HEK293 (cell line): Measurements from ENCODE around the gene XPO5.

ENCODE experiments used
- CTCF ChIA-PET: fragments of 350-600 bp; formaldehyde crosslinking; extraction: SDS; loops from one replicate; lab custom pipeline; 2021; ENCODE audit warnings: antibody characterized with exemption; lab: Yijun Ruan, JAX
- POLR2A ChIA-PET: fragments of 300-600 bp; formaldehyde crosslinking; extraction: SDS; loops from one replicate; lab custom pipeline; 2020; ENCODE audit warnings: antibody characterized with exemption, inconsistent platforms; lab: Yijun Ruan, JAX
- H3K27ac ChIP-seq: fragments of 200-500 bp; sonication (Bioruptor generic); 2 replicates; pipeline ENCODE4 v1.5.1; 2014; ENCODE audit warnings: low read depth, low read length, control low read depth, inconsistent platforms; ENCODE audit errors: extremely low read depth
- H3K36me3 ChIP-seq, 2 experiments: fragments of 200-500 bp in 1 of 2; sonication (Bioruptor generic) in 1 of 2; 1 replicate in 1 of 2; 2 replicates in 1 of 2; pipeline ENCODE4 v1.5.1; 2014 to 2017; ENCODE audit warnings: inconsistent platforms in 2 of 2, low read length in 2 of 2; ENCODE audit not compliant: control insufficient read depth in 2 of 2, insufficient read depth in 1 of 2
- H3K4me1 ChIP-seq: fragments of 200-500 bp; sonication (Bioruptor generic); 2 replicates; pipeline ENCODE4 v1.5.1; 2014; ENCODE audit warnings: mild to moderate bottlenecking, low read length, inconsistent platforms; ENCODE audit not compliant: control insufficient read depth, insufficient read depth
- H3K4me3 ChIP-seq: 2 replicates; pipeline ENCODE4 v1.5.1; 2011; ENCODE audit warnings: low read depth, mild to moderate bottlenecking, control low read depth, low read length, moderate library complexity
- H3K9me3 ChIP-seq: fragments of 200-500 bp; sonication (Bioruptor generic); 2 replicates; pipeline ENCODE4 v1.5.1; 2014; ENCODE audit warnings: low read depth, low read length, inconsistent platforms; ENCODE audit not compliant: control insufficient read depth, insufficient read depth
- KLF10 ChIP-seq: fragments of 450-650 bp; IDR thresholded peaks from 2 replicates; pipeline ENCODE4 v1.5.1; 2018; ENCODE audit warnings: missing biosample characterization, mild to moderate bottlenecking, missing genetic modification characterization
- MYNN ChIP-seq: fragments of 450-650 bp; formaldehyde crosslinking; IDR thresholded peaks from 2 replicates; pipeline ENCODE4 v1.5.1; 2016; ENCODE audit warnings: missing biosample characterization, missing genetic modification characterization, borderline replicate concordance
- ZNF112 ChIP-seq: fragments of 450-650 bp; formaldehyde crosslinking; IDR thresholded peaks from 2 replicates; pipeline ENCODE4 v1.5.0; 2017; ENCODE audit warnings: missing biosample characterization, missing genetic modification characterization
- ZNF335 ChIP-seq: fragments of 450-650 bp; formaldehyde crosslinking; conservative IDR thresholded peaks from 2 replicates; pipeline ENCODE4 v1.5.1; 2016; ENCODE audit warnings: missing biosample characterization, missing genetic modification characterization
- ZNF514 ChIP-seq: fragments of 450-650 bp; formaldehyde crosslinking; IDR thresholded peaks from 2 replicates; pipeline ENCODE4 v1.5.1; 2016; ENCODE audit warnings: missing biosample characterization, missing genetic modification characterization
- ZNF558 ChIP-seq: fragments of 450-650 bp; formaldehyde crosslinking; IDR thresholded peaks from 2 replicates; pipeline ENCODE4 v1.5.1; 2016; ENCODE audit warnings: missing biosample characterization, missing genetic modification characterization
- ZNF777 ChIP-seq: fragments of 450-650 bp; formaldehyde crosslinking; IDR thresholded peaks from 2 replicates; pipeline ENCODE4 v1.5.1; 2017; ENCODE audit warnings: missing biosample characterization, missing genetic modification characterization, borderline replicate concordance
- ZNF792 ChIP-seq: fragments of 450-650 bp; formaldehyde crosslinking; IDR thresholded peaks from 2 replicates; pipeline ENCODE4 v1.5.1; 2016; ENCODE audit warnings: missing biosample characterization, missing genetic modification characterization
- TF ChIP-seq, protein P1 (sequence below): fragments of 450-650 bp; formaldehyde crosslinking; IDR thresholded peaks from 2 replicates; pipeline ENCODE4 v1.5.1; 2016; ENCODE audit warnings: missing biosample characterization, missing genetic modification characterization
- TF ChIP-seq, protein P2 (sequence below): fragments of 450-650 bp; formaldehyde crosslinking; conservative IDR thresholded peaks from 2 replicates; pipeline ENCODE4 v1.5.1; 2016; ENCODE audit warnings: low read depth, missing biosample characterization, missing genetic modification characterization
- TF ChIP-seq, protein P3 (sequence below): fragments of 450-650 bp; formaldehyde crosslinking; IDR thresholded peaks from 2 replicates; pipeline ENCODE4 v1.5.1; 2016; ENCODE audit warnings: missing biosample characterization, missing genetic modification characterization
- TF ChIP-seq, protein P4 (sequence below): fragments of 450-650 bp; formaldehyde crosslinking; IDR thresholded peaks from 2 replicates; pipeline ENCODE4 v1.5.1; 2016; ENCODE audit warnings: missing biosample characterization, missing genetic modification characterization

The XPO5 gene

DNA sequence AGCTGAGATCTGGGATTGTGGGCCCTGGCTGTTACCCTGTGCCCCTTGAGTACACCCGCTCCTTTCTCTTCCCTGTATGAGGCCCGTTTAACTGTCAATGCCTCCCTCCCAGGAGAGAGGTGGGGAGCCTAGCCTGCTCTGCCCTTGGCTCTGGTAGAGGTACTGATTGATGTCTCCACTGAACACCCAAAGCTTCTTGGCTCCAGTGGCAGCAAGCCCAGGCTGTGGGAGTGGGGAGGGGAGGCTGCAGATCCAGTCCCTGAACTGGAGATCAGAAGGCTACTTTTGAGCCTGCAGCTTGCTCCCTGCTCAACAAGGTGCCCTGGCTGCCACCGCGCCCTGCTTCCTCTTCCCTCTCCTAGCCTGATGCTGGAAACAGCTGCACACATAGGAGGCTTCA, 73.2 kb downstream of the XPO5 start:
- ChIA-PET CTCF (interaction anchor here (1.0 to 1.5 kb wide), 3 partner anchors 9 to 49 kb away, joined by 3 to 7 read pairs (median 5); no protein-coding TSS in a partner anchor), POLR2A (no interaction called here)
- no peaks in the 10 kb centered on the region for H3K9me3 ChIP-seq
- no peak for TF ChIP-seq ZNF112 (tag by site-specific recombination)
- no peaks in the 10 kb centered on the region for H3K4me1 ChIP-seq
- no peak overlapping the region for H3K27ac ChIP-seq
- H3K4me3 ChIP-seq, result no peak overlapping the region
- H3K36me3 ChIP-seq, result peaks cover 13 to 82% of the 10 kb centered on the region in 2 experiments; a peak in 2 of 3 replicates

DNA sequence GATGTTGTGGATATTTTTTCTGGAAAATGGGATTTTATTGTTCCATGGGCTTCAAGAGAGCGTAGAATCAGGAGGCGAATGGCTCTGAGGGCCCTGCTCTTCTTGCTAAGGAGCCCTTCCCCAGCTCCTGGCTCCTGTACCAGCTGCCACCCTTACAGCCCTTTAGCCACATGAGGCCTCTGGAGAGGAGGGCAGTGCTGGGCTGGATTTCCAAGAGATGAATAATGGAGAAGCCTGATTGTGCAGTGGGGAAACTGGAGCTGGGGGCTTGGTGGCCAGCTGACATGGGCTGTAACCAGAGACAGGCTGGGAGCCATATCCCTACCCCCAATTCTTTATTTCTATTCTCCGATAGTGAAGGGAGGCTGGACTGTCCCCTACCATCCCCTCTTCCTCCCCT, 74.9 kb downstream of the XPO5 start:
- Histone ChIP-seq H3K9me3 (no peaks in the 10 kb centered on the region), H3K36me3 (peaks cover 13 to 88% of the 10 kb centered on the region in 2 experiments; a peak in 2 of 3 replicates), H3K4me1 (peaks cover 3% of the 10 kb centered on the region), H3K4me3 (no peak overlapping the region), H3K27ac (no peak overlapping the region)
- CTCF ChIA-PET, result interaction anchor here (0.7 to 1.4 kb wide), 5 partner anchors 9 to 646 kb away, joined by 3 to 5 read pairs (median 4); no protein-coding TSS in a partner anchor
- POLR2A ChIA-PET, result interaction anchor here (0.7 to 1.1 kb wide), 3 partner anchors 10 to 108 kb away, joined by 3 to 6 read pairs (median 6); partner anchors contain the start of genes LRRC73, POLR1C and YIPF3
- no peak for TF ChIP-seq ZNF335 (tag by site-specific recombination)
- TF ChIP-seq, protein P1, sequence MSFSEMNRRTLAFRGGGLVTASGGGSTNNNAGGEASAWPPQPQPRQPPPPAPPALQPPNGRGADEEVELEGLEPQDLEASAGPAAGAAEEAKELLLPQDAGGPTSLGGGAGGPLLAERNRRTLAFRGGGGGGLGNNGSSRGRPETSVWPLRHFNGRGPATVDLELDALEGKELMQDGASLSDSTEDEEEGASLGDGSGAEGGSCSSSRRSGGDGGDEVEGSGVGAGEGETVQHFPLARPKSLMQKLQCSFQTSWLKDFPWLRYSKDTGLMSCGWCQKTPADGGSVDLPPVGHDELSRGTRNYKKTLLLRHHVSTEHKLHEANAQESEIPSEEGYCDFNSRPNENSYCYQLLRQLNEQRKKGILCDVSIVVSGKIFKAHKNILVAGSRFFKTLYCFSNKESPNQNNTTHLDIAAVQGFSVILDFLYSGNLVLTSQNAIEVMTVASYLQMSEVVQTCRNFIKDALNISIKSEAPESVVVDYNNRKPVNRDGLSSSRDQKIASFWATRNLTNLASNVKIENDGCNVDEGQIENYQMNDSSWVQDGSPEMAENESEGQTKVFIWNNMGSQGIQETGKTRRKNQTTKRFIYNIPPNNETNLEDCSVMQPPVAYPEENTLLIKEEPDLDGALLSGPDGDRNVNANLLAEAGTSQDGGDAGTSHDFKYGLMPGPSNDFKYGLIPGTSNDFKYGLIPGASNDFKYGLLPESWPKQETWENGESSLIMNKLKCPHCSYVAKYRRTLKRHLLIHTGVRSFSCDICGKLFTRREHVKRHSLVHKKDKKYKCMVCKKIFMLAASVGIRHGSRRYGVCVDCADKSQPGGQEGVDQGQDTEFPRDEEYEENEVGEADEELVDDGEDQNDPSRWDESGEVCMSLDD (tag by site-specific recombination), result no peak
- TF ChIP-seq ZNF514 (tag by site-specific recombination), result no peak
- TF ChIP-seq ZNF792 (tag by site-specific recombination), result no peak
- TF ChIP-seq, protein P2, sequence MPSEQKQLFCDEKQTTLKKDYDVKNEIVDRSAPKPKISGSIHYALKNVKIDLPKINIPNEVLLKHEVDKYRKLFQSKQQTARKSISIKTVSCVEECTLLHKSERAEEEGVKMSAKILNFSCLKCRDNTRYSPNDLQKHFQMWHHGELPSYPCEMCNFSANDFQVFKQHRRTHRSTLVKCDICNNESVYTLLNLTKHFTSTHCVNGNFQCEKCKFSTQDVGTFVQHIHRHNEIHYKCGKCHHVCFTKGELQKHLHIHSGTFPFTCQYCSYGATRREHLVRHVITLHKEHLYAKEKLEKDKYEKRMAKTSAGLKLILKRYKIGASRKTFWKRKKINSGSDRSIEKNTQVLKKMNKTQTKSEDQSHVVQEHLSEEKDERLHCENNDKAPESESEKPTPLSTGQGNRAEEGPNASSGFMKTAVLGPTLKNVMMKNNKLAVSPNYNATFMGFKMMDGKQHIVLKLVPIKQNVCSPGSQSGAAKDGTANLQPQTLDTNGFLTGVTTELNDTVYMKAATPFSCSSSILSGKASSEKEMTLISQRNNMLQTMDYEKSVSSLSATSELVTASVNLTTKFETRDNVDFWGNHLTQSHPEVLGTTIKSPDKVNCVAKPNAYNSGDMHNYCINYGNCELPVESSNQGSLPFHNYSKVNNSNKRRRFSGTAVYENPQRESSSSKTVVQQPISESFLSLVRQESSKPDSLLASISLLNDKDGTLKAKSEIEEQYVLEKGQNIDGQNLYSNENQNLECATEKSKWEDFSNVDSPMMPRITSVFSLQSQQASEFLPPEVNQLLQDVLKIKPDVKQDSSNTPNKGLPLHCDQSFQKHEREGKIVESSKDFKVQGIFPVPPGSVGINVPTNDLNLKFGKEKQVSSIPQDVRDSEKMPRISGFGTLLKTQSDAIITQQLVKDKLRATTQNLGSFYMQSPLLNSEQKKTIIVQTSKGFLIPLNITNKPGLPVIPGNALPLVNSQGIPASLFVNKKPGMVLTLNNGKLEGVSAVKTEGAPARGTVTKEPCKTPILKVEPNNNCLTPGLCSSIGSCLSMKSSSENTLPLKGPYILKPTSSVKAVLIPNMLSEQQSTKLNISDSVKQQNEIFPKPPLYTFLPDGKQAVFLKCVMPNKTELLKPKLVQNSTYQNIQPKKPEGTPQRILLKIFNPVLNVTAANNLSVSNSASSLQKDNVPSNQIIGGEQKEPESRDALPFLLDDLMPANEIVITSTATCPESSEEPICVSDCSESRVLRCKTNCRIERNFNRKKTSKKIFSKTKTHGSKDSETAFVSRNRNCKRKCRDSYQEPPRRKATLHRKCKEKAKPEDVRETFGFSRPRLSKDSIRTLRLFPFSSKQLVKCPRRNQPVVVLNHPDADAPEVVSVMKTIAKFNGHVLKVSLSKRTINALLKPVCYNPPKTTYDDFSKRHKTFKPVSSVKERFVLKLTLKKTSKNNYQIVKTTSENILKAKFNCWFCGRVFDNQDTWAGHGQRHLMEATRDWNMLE (tag by site-specific recombination), result no peak
- TF ChIP-seq ZNF558, result no peak
- TF ChIP-seq, protein P3, sequence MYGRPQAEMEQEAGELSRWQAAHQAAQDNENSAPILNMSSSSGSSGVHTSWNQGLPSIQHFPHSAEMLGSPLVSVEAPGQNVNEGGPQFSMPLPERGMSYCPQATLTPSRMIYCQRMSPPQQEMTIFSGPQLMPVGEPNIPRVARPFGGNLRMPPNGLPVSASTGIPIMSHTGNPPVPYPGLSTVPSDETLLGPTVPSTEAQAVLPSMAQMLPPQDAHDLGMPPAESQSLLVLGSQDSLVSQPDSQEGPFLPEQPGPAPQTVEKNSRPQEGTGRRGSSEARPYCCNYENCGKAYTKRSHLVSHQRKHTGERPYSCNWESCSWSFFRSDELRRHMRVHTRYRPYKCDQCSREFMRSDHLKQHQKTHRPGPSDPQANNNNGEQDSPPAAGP (tag by site-specific recombination), result no peak
- TF ChIP-seq KLF10 (tag by site-specific recombination), result no peak
- TF ChIP-seq MYNN (tag by site-specific recombination), result no peak
- TF ChIP-seq, protein P4, sequence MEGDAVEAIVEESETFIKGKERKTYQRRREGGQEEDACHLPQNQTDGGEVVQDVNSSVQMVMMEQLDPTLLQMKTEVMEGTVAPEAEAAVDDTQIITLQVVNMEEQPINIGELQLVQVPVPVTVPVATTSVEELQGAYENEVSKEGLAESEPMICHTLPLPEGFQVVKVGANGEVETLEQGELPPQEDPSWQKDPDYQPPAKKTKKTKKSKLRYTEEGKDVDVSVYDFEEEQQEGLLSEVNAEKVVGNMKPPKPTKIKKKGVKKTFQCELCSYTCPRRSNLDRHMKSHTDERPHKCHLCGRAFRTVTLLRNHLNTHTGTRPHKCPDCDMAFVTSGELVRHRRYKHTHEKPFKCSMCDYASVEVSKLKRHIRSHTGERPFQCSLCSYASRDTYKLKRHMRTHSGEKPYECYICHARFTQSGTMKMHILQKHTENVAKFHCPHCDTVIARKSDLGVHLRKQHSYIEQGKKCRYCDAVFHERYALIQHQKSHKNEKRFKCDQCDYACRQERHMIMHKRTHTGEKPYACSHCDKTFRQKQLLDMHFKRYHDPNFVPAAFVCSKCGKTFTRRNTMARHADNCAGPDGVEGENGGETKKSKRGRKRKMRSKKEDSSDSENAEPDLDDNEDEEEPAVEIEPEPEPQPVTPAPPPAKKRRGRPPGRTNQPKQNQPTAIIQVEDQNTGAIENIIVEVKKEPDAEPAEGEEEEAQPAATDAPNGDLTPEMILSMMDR (tag by site-specific recombination), result no peak
- no peak for TF ChIP-seq ZNF777 (tag by site-specific recombination)
